Endothelial cell of hepatic sinusoid (primary cell): ENCODE data around the gene USH2A.

ENCODE experiments used
- in situ Hi-C: cut with HindIII; loops from 2 replicates; pipeline ENCODE4 v1.10.0; 2017; ENCODE audit warnings: low sequenced_read_pairs

Gene USH2A

DNA sequence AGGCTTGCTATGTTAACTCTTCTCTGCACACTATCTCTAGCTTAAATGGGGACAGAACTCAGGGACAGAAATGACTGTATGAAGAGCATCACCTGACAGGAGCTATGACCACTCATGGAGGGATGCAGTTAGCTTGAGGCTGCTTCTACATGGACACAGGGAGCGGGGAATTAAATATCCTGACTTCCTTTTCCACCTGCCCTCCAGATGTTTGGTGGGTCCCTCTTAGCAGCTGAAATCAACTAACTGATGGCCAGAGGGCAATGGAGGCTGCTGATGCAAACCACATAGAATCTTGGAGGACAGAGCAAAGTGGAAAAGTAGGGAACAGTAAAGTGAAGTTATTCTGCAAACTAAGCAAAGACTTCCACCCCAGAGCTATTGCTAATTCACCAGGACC is 214.1 kb downstream of the USH2A start:
- in situ Hi-C loops, result no loop called here

GRCh38 chr1:216207154-216207553 is 216.1 kb downstream of the USH2A start:
- in situ Hi-C loops, result no loop called here

GRCh38 chr1:216205176-216205575 is 218.1 kb downstream of the USH2A start:
- in situ Hi-C loops, result no loop called here

DNA sequence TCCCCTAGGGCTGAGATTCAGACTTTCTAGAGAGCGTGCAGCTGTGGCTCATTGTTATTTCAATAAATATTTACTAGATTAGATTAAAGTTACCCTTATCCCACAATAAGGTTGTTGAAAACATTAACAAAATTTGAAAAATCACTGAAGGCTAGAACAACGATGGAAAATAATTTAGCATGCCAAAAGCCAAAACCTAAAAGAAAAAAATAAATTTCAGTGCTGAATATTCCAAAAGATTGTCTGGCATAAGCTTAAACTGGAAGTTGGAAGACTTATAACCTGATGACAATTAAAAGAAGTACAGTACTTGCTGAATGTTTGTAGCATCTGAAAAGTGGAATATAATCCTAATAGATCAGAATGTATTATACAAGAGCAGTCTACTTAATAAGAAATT is 221.3 kb downstream of the USH2A start:
- in situ Hi-C loops, result no loop called here

DNA sequence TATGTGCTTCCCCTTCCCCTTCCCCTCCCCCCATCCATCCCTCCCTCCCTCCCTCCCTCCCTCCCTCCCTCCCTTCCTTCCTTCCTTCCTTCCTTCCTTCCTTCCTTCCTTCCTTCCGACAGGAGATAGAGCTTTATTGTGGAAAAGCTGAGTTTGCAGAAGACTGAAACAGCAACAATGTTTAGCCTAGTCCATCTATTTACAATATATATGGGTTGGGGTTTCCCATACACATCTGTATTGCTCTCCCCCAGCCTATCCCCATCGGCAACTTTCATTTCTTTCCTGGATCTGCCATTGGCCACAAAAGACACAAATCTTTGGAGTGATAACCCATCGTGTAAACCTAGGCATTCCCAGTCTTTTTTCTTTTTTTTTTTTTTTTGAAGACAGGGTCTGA is 222.3 kb downstream of the USH2A start:
- in situ Hi-C loops, result no loop called here

DNA sequence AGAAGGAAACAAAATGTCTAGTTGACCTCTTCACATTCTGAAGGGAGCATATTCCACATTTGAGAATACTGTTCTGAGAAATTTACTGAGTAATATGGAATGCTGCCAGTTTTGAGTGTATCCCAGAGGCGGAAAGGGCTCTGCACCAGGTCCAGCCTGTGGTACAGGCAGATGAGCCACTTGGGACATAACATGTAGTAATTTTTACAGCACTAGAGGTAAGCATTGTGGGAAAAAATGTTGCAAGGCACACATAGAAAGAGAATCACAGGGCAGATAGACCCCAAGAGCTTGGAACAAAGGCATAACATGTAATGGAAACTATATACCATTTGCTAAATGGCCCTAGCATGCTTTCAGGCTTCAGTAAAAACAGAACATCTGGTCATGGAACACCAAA is 228.5 kb downstream of the USH2A start:
- in situ Hi-C loops, result no loop called here

DNA sequence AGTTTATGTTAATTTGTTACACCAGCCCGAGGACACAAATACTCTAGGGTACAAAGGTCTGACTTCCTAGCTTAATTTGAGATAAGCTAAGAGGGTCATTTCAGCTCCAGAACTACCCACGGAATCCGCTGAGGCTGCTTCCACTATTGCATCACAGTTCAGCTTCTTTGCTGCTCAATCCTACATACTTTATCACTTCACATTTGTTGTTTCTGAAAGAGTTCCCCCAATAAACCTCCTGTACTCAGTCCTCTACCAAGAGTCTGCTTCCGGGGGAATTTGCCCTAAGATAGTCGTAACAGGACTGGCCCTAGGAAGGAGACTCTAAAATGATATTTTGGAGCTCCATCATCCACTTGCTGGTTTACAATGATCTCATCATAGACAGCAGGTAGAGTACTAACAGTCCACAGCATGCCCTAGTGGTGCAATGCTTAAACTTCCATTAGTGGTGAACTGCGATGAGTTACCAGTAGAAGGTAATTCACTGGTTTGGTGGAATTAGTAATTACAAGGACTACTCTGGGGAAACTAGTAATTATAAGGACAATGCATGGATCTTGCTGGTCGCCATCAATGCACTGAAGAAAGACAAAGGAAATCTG is 229.3 kb downstream of the USH2A start:
- in situ Hi-C loops, result no loop called here

GRCh38 chr1:216190438-216190837 is 232.8 kb downstream of the USH2A start:
- in situ Hi-C loops, result no loop called here

DNA sequence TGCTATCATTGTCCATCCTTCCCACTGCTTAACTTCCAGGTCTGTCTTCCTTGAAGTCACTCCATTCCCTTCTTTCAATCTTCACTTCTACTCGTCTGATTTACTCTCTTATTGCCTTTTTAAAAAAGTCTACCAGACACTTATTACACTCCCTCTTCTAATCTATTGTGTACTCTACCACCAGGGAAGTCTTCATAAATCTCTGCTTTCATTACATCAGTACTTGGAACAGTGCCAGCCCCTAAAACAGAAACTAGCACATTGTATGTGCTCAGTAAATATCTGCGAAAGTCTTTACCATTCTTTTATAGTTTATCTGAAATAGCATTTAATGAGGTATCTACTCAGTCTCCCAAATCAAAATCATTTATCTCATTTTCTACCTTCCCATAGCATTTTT is 236.4 kb downstream of the USH2A start:
- in situ Hi-C loops, result no loop called here

DNA sequence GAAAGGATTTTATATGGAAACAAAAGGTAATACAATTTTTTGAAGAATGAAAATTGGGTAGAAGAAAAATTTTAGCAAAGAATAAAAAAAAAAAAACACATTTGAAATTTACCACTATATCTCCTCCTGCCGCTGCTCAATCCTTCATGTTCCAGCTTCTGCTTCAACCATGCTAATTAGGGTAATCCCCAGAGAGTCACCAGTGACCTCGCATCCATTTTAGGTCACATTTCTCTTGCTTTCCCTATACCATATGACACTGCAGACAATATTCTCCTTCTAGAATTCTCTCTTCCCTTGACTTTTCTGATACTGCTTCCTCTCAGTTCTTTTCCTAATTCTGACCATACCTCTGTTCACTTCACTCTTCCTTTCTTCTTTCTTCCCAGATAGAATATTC is 237.1 kb downstream of the USH2A start:
- in situ Hi-C loops, result no loop called here

- in situ Hi-C loops, result no loop called here
Observed at GRCh38 chr1:216184126-216184680, 239.0 kb downstream of the USH2A start.

DNA sequence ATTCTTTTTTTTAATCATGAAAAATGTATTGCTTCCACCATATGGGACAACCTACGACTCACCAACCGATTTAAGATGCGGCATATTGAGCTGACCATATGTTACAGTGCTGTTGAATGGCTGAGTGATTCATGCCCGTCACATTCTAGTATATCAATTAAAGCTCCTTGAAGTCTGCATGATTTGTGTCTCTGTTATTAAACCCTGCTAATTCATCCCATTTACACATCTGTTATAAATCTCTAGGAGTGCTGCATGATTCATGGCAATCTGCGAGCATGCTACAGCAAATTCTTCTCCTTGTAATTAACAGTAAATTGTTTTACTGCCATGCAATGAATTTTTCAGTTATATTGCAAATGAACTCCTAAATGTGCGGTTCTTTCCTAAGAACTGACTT is 239.8 kb downstream of the USH2A start:
- in situ Hi-C loops, result no loop called here

DNA sequence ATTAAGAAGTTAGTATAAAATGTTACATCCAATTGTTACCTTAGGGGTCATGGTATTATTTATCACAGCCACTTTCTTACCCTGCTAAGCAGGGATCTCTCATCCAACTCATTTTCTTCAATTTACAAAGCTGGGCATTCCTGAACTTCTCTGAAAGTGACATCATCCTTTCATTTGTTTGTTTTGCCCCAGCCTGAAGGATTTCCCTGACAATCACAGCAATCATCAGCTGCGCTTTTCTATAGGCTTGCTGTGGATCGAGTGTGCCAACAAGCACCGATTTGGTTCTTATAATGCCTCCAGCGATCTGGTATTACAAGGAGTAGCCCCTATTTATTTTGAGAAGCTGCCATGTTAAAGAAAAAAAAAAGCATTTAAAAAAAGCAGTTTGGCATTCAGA is 240.2 kb downstream of the USH2A start:
- in situ Hi-C loops, result no loop called here

GRCh38 chr1:216181590-216181989 is 241.7 kb downstream of the USH2A start:
- in situ Hi-C loops, result no loop called here

GRCh38 chr1:216178281-216178680 is 245.0 kb downstream of the USH2A start:
- in situ Hi-C loops, result no loop called here

DNA sequence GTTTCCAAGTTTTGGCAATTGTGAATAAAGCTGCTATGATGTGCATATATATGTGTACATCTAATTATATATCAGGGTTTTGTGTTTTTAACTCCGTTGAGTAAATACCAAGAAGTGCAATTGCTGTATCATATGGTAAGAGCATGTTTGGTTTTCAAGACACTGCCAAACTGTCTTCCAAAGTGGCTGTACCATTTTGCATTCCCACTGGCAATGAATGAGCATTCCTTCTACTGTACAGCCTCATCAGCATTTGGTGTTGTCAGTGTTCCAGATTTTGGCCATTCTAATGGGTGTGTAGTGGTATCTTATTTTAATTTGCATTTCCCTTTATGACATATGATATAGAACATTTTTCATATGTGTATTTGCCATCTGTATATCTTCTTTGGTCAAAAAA is 246.3 kb downstream of the USH2A start:
- in situ Hi-C loops, result no loop called here

DNA sequence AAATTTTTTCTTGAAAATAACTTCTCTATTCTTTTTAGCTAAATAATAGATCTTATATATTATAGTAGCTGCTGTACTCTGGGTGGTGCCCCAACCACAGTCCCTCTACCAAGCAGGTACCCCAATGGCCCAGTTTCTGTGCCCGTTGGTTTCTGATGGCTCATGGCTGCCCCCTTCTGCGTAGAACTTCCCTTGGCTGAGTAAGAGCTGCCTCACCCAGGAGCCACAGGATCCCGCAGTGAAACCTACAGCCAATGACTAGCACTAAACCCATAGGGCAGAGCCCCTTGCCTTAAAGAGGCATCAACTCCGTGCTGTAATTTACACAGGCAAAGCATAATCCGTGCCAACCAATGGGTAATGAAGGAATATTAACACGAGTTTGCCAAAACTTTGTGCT is 247.5 kb downstream of the USH2A start:
- in situ Hi-C loops, result no loop called here

- in situ Hi-C loops, result no loop called here
Observed at GRCh38 chr1:216173376-216173995, 249.8 kb downstream of the USH2A start.

- in situ Hi-C loops, result no loop called here
Observed at GRCh38 chr1:216169351-216169750, 253.9 kb downstream of the USH2A start.

- in situ Hi-C loops, result no loop called here
Observed at GRCh38 chr1:216168546-216168945, 254.7 kb downstream of the USH2A start.

- in situ Hi-C loops, result no loop called here
Observed at GRCh38 chr1:216154063-216154462, 269.2 kb downstream of the USH2A start.

GRCh38 chr1:216153130-216153529 is 270.1 kb downstream of the USH2A start:
- in situ Hi-C loops, result no loop called here
